HL-60/S4 (cell line): ENCODE measurements around the gene YPEL4.

Experiments
- in situ Hi-C: fragments of 300-500 bp; cut with MboI; formaldehyde crosslinking; loops from 2 replicates; pipeline ENCODE4 v1.14.3; 2022; ENCODE audit warnings: low sequenced_read_pairs

Gene YPEL4

DNA sequence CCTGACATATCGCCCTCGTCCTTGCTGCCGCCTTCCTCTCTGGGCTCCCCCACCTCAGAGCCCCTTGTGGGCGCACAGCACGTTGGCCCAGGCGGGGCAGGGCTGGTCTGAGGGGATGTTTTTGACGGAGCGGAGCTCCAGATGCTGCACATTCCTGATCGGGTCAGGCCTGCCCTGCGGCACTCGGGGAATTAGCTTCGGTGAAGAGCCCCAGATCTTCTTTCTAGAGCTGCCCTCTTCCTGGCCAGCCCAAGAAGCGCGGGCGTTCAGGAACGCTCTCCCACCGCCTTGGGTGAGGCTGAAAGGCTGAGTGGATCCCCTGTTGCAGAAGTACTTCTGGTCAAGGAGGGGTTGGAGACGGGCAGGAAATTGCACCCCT is 12.1 kb downstream of the YPEL4 start:
- in situ Hi-C loops: no loop called here

DNA sequence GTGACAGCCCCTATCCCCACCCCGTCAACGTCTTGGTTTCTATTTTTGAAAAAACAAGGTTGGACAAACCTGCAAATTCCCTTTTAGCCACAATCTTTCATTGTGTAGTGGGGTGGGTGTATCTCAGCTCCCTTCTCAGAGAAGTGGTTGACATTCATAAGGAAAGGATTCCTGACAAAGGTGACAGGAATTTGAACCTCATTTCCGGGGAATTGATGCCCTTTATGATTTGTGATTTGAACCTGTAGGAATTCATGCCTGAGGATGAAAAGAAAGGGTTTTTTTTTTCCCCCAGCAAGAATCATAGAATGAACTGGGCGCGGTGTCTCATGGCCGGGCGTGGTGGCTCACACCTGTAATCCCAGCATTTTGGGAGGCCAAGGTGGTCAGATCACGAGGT is 14.5 kb downstream of the YPEL4 start:
- in situ Hi-C loops: no loop called here

- in situ Hi-C loops: no loop called here
Measured at GRCh38 chr11:57634311-57634710, 15.4 kb downstream of the YPEL4 start.

GRCh38 chr11:57633394-57634070 is 16.2 kb downstream of the YPEL4 start:
- in situ Hi-C loops: no loop called here

- in situ Hi-C loops: no loop called here
Measured at GRCh38 chr11:57632116-57632515, 17.6 kb downstream of the YPEL4 start.

- in situ Hi-C loops: no loop called here
Measured at GRCh38 chr11:57630171-57630570, 19.5 kb downstream of the YPEL4 start.

DNA sequence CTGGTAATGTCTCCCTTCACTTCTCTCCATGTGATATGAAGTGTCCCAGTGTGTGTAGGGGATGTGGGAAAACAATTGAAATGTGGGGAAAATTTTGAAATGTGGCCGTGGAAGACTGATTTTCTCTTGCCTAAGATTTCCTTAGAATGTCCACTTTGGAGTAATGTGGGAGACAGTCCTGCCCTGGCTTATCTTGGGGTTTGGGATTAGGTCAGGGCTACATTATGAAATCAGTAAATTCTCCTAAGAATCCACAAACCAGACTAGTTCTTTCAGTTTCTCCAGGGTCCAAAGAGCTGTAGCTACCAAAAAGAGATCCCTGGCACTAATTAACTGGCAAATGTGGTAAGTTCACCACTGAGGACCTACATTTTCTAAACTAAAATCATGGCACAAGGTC is 22.8 kb downstream of the YPEL4 start:
- in situ Hi-C loops: no loop called here

GRCh38 chr11:57624864-57625263 is 24.8 kb downstream of the YPEL4 start:
- in situ Hi-C loops: no loop called here

DNA sequence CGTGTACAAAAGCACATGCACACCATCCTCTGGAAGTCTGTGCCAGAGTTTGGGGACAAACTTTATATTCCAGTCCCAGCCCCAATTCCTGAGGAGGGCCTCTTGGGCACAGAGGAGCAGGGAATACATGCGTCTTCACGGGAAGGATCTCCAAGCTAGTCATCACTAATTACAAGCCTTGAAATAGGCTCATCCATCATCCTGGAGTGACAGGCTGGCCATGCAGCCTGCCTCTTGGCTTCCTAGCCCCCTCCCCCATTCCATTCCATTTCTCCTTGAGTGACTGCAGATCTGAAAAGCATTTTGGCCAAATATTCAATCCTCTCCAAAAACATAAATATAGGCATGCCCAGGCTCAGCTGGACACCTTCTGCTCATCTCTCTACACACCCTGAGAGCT is 27.4 kb downstream of the YPEL4 start:
- in situ Hi-C loops: no loop called here

DNA sequence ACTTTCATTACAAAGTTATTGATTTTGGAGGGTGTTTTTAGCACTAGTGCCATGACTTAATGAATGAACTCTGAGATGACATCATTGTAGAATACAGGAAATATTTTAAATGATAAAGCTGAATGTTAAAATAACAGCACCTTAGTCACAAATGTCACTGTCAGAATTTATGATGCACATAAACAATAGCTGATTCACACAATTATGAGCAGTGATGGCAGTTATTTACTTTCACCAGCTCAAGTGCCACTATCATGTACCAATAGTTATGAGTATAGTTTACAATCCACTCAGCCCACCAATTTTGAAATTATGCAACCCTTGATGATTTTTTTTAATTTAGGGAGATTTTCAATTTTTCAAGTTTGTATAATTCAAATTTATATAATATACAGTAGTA is 29.2 kb downstream of the YPEL4 start:
- in situ Hi-C loops: no loop called here

DNA sequence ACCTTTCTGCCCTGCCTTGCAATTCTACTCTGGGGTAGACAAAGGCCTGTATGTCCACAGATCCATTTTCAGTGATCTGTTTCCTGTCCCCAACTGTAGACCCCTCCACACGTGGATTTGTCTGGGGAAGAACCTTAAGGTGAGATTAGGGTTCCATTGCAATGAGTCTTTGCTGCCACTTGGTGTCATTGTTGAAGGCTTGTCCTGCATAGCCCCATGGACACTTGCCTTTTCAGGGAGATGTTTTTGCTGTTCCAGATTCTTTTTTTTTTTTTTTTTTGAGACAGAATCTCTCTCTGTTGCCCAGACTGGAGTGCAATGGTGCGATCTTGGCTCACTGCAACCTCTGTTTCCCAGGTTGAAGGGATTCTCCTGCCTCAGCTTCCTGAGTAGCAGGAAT is 30.4 kb downstream of the YPEL4 start:
- in situ Hi-C loops: no loop called here

- in situ Hi-C loops: no loop called here
Measured at GRCh38 chr11:57618438-57618837, 31.3 kb downstream of the YPEL4 start.

DNA sequence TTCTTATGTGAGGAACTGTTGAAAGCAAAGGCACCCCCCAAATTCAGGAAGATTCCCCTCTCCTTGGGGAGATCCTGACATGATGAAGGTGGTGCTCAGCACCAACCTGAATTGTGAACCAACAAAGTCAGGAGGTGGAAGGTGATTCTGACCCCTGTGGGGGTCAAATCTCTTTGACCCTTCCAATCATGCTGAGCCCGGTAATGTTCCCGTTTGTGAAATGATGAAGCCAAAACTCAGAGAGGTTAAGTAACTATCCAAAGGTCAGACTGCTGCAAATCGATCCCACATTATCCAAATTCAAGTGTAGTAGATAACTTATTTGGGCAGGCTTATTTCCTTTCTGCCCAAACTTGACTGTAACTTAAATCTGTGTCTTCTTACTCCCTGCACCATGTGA is 33.1 kb downstream of the YPEL4 start:
- in situ Hi-C loops: no loop called here

DNA sequence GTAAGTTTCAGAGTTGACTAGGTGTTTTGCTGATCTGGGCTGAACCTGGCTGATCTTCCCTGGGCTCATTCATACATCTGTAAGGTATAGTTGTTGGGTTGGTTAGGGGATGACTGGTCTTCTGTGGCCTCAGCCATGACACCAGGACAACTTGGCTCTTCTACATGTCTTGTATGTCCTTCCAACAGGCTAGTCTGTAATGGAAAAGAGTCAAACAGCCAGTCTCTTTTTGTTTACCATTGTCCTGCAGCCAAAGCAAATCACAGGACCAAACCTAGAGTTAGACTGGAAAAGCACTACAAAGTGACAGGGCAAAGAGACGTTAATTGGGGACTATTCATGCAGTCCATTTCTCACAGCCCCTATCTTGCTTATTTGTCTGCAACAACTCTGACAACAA is 34.4 kb downstream of the YPEL4 start:
- in situ Hi-C loops: no loop called here

- in situ Hi-C loops: no loop called here
Measured at GRCh38 chr11:57614234-57614772, 35.4 kb downstream of the YPEL4 start.

GRCh38 chr11:57610170-57610569 is 39.5 kb downstream of the YPEL4 start:
- in situ Hi-C loops: no loop called here

- in situ Hi-C loops: no loop called here
Measured at GRCh38 chr11:57605028-57605420, 44.7 kb downstream of the YPEL4 start.

DNA sequence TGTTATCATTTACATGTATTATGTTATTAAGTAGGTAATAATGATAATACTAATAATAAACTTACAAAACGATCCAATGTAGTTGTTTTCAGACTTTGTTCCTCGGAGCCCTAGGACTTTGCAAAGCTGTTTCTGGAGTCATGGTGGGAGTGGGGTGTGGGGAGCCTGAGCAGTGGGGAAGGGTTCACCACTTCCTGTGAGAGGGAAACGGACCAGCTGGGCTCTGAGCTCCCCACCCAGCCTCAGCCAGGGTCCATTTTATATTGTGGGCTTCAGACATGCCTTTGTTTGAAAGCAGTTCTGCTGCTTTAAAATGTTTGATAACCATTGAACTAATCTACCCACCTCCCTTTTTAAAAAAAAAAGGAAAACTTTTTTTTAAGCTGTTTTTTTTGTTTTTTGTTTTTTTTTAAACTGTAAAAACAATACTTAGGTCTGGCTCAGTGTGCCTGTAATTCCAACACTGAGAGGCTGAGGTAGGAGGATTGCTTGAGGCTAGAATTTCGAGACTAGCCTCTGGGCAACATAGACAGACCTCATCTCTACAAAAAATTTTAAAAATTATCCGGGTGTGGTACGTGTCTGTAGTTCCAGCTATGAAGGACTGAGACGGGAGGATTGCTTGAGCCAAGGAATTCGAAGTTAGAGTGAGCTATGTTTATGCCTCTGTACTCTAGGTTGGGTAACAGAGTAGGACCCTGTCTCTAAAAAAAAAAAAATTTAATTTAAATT is 45.2 kb downstream of the YPEL4 start:
- in situ Hi-C loops: no loop called here

DNA sequence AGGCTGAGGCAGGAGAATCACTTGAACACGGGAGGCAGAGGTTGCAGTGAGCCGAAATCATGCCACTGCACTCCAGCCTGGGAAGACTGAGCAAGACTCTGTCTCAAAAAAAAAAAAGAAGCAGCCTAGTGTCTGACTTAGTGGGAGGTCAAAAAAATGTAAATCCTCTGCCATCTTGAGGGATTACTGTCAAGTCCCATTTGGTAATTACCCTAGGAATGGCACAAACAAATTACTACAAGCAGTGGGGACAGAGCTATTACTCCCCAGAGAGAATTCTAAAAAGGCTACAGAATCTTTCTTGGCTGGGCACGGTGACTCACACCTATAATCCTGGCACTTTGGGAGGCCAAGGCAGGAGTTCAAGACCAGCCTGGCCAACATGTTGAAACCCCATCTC is 48.4 kb downstream of the YPEL4 start:
- in situ Hi-C loops: no loop called here

- in situ Hi-C loops: loop anchor here (25.0 kb wide), 1 partner anchor 913 kb away; the partner anchor contains the start of gene OR5B21
Measured at GRCh38 chr11:57599381-57599780, 50.3 kb downstream of the YPEL4 start.

DNA sequence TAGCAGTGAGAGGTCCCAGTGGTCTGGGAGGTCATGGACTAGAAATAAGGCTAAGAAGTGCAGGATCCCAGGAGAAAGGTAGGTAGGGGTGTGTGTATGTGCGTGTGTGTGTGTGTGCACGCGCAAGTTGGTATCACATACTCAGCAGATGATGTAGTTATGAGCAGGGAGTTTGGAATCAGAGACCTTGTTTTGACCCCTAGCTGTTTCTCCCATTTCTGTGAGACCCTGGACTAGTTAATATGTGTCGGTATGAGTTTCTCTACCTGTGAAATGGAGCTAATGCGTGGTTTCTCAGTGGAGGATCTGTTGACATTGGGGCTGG is 50.9 kb downstream of the YPEL4 start:
- in situ Hi-C loops: loop anchor here (25.0 kb wide), 1 partner anchor 914 kb away; the partner anchor contains the start of gene OR5B21
